Measurements from ENCODE around the gene SERPINA6.

SERPINA6 gene

GRCh38 chr14:94337274-94337673 is 14.1 kb upstream of the SERPINA6 start:
- DNase-seq (ENCODE audit: low spot score) = no peak
- in situ Hi-C loops (cut with MboI; ENCODE audit: low sequenced_read_pairs, unreplicated experiment) = no loop called here
- TF ChIP-seq, protein P1, sequence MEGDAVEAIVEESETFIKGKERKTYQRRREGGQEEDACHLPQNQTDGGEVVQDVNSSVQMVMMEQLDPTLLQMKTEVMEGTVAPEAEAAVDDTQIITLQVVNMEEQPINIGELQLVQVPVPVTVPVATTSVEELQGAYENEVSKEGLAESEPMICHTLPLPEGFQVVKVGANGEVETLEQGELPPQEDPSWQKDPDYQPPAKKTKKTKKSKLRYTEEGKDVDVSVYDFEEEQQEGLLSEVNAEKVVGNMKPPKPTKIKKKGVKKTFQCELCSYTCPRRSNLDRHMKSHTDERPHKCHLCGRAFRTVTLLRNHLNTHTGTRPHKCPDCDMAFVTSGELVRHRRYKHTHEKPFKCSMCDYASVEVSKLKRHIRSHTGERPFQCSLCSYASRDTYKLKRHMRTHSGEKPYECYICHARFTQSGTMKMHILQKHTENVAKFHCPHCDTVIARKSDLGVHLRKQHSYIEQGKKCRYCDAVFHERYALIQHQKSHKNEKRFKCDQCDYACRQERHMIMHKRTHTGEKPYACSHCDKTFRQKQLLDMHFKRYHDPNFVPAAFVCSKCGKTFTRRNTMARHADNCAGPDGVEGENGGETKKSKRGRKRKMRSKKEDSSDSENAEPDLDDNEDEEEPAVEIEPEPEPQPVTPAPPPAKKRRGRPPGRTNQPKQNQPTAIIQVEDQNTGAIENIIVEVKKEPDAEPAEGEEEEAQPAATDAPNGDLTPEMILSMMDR (IDR thresholded peaks at IDR 0.05; ENCODE audit: borderline replicate concordance, control extremely low read depth, extremely low read depth, insufficient read depth, missing control alignments) = no peak

- in situ Hi-C loops (cut with MboI; ENCODE audit: low sequenced_read_pairs, unreplicated experiment) = no loop called here
- no peak for DNase-seq (ENCODE audit: low spot score)
- TF ChIP-seq, protein P1 (IDR thresholded peaks at IDR 0.05; ENCODE audit: borderline replicate concordance, control extremely low read depth, extremely low read depth, insufficient read depth, missing control alignments) = no peak
Observed at GRCh38 chr14:94334872-94335271, 11.7 kb upstream of the SERPINA6 start.

- TF ChIP-seq, protein P1 (IDR thresholded peaks at IDR 0.05; ENCODE audit: borderline replicate concordance, control extremely low read depth, extremely low read depth, insufficient read depth, missing control alignments) = no peak
- in situ Hi-C loops (cut with MboI; ENCODE audit: low sequenced_read_pairs, unreplicated experiment) = no loop called here
- no peak for DNase-seq (ENCODE audit: low spot score)
Observed at GRCh38 chr14:94332587-94332986, 9.5 kb upstream of the SERPINA6 start.

DNA sequence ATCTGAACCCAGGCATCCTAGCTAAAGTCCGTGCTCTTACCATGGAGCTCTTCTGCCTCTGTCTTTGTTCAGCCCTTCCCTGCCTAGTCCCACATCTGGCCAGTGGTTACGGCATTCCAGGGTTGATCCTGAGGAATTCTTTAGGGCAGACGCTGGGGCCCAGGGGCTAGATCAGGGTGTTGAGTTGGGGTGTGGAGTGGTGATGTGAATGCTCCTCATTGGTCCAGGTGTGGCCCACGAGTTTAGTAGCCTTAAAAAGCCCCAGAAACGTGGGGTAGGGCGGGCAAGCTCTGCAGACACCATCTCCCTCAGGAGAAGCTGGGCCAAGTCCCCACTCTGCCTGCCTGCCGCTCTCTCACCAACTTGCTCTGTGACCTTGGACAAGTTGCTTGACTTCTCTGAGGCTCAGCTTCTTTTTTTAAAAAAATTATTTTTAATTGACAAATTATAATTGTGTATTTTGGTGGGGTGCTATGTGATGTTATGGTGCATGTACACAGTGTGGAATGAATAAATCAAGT is 9.0 kb upstream of the SERPINA6 start:
- DNase-seq (ENCODE audit: low spot score) = no peak
- in situ Hi-C loops (cut with MboI; ENCODE audit: low sequenced_read_pairs, unreplicated experiment) = no loop called here
- TF ChIP-seq, protein P1 (IDR thresholded peaks at IDR 0.05; ENCODE audit: borderline replicate concordance, control extremely low read depth, extremely low read depth, insufficient read depth, missing control alignments) = no peak

GRCh38 chr14:94331462-94331861 is 8.3 kb upstream of the SERPINA6 start:
- in situ Hi-C loops (cut with MboI; ENCODE audit: low sequenced_read_pairs, unreplicated experiment) = no loop called here
- TF ChIP-seq, protein P1 (IDR thresholded peaks at IDR 0.05; ENCODE audit: borderline replicate concordance, control extremely low read depth, extremely low read depth, insufficient read depth, missing control alignments) = no peak
- DNase-seq (ENCODE audit: low spot score) = no peak

GRCh38 chr14:94330857-94331256 is 7.7 kb upstream of the SERPINA6 start:
- TF ChIP-seq, protein P1 (IDR thresholded peaks at IDR 0.05; ENCODE audit: borderline replicate concordance, control extremely low read depth, extremely low read depth, insufficient read depth, missing control alignments) = no peak
- no peak for DNase-seq (ENCODE audit: low spot score)
- in situ Hi-C loops (cut with MboI; ENCODE audit: low sequenced_read_pairs, unreplicated experiment) = no loop called here

GRCh38 chr14:94330432-94330831 is 7.3 kb upstream of the SERPINA6 start:
- DNase-seq (ENCODE audit: low spot score) = no peak
- TF ChIP-seq, protein P1 (IDR thresholded peaks at IDR 0.05; ENCODE audit: borderline replicate concordance, control extremely low read depth, extremely low read depth, insufficient read depth, missing control alignments) = no peak
- in situ Hi-C loops (cut with MboI; ENCODE audit: low sequenced_read_pairs, unreplicated experiment) = no loop called here
